ENCODE data around the gene TRMO.
"Not testable (repeated sequence)": the region's sequence is repeated elsewhere in the genome, so short reads cannot be mapped to it uniquely, and the experiment has no call there.

Gene TRMO

GRCh38 chr9:97921959-97922724 is at the start of gene TRMO:
Gene TRMO (minus strand): TSS chr9:97922500. CDS start chr9:97922493, 7 bp downstream.
- DNase-seq (ENCODE audit: low read depth in 3 of 3), result peak; percentile 96 to 98 (median 97)

- DNase-seq (ENCODE audit: low read depth in 3 of 3), result no peak
Observed at GRCh38 chr9:97970165-97970564, 47.9 kb upstream of the TRMO start.

DNA sequence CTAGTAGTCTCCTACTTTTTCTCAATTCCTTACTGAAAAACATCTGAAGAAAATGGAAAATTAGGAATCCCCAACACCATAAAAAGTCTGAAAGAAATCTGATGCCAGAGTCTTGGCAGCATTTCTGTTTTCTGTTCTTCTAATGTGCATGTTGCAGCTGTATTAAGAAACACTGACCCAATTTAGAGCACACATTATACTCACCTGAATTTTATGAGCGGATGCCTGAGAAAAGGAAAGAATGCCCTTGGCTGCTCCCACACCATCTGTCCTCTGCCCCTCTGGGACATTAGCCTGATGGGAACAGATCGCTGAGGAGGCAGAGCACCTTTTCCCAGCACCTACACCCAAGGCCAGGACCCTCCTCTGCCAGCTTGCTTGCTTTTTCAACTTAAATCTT is 46.7 kb upstream of the TRMO start:
- DNase-seq (ENCODE audit: low read depth in 3 of 3), result no peak

DNA sequence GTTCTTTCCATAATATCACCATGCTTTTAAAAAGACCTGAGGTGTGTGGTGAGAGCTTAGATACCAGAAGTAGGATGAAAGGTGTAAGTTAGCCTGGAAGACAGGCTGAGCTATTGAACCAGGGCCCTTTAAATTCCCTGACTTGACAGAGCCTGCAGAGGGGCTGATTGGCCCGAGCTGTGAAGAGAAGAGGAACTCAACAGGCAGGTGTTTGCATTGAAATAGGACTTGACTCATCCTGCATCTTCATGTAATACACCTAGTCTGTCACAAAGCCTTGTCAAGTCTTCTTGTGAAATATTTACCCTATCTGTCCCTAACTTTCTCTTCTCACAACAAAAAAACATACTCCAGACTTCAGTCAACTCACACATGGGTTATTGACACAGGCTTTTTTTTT is 44.2 kb upstream of the TRMO start:
- no peak for DNase-seq (ENCODE audit: low read depth in 3 of 3)

DNA sequence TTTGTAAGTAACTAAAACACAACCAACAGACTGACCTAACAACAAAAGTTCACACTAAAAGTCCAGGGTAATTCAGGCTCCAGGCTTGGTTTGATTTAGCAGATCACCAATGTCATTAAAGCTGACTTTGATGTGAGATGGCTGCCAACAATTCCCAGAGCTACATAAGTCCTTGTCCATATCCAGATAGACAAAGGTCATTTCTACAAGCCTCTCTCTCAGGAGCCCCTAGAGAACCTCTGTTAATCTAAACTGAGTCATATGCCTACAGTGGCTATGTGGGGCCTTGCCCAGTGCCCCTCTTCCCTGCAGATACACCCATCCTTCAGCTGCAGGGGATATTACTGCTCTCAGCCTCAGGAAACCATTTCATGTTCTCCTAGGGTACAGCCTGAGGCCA is 42.6 kb upstream of the TRMO start:
- DNase-seq (ENCODE audit: low read depth in 3 of 3), result no peak

- DNase-seq (ENCODE audit: low read depth in 3 of 3), result no peak
Observed at GRCh38 chr9:97963232-97963631, 40.9 kb upstream of the TRMO start.

DNA sequence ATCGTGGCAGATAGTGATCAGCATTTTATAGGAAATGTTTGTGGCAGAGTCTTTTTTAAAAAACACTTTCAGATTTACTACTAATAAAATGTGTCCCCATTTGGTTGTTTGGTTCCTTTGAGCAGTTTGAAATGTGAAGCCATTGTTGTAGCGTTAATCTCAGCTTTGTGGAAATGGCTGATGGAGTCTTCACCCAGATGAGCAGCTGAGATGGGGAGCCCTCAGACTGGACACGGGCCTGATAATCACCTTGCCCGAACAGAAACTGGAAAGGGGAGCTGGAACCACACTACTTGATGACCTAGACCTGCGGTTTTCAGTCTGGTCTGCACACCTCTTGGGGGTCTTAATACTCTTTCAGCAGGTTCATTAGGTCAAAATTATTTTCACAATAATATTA is 40.3 kb upstream of the TRMO start:
- DNase-seq (ENCODE audit: low read depth in 3 of 3), result no peak

DNA sequence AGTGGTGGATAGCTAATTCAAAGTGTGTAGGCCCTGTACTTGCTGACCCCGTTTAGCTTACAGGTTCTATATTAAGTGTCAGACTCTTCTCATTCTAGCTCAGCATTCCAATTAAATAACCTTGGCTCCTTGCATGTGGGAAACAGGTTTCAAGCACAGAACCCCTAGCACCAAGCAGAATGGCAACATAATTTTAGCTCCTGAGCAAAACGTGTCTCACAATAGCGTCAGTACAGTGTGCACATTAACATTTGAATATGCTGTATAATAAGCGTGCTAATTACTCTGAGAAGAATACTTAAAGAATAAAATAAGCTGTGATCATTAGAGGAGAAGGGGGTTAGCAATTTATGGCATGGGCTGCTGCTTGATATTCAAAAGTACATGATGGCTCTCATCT is 39.8 kb upstream of the TRMO start:
- no peak for DNase-seq (ENCODE audit: low read depth in 3 of 3)

- no peak for DNase-seq (ENCODE audit: low read depth in 3 of 3)
Observed at GRCh38 chr9:97961361-97961760, 39.1 kb upstream of the TRMO start.

- DNase-seq (ENCODE audit: low read depth in 3 of 3), result not testable (repeated sequence)
Observed at GRCh38 chr9:97960678-97961328, 38.5 kb upstream of the TRMO start.

DNA sequence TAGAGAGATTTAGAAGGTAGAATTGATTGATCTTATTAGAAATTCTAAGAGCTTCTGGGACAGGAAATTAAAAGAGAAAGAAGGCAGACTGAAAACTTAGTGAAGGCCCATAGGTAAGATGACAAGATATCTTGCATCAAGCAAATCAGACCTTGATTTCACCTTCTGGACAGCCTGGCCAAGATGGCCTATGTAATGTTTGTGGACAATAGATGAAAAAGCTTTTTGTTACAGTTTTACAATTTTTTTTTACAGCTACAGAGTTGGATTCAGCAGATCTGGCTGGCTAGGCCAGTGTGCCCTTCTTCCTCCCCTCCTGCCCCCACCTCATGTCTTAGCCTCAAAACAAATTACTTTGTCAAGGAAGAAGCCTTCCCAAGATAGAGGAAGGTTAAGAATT is 37.3 kb upstream of the TRMO start:
- no peak for DNase-seq (ENCODE audit: low read depth in 3 of 3)

DNA sequence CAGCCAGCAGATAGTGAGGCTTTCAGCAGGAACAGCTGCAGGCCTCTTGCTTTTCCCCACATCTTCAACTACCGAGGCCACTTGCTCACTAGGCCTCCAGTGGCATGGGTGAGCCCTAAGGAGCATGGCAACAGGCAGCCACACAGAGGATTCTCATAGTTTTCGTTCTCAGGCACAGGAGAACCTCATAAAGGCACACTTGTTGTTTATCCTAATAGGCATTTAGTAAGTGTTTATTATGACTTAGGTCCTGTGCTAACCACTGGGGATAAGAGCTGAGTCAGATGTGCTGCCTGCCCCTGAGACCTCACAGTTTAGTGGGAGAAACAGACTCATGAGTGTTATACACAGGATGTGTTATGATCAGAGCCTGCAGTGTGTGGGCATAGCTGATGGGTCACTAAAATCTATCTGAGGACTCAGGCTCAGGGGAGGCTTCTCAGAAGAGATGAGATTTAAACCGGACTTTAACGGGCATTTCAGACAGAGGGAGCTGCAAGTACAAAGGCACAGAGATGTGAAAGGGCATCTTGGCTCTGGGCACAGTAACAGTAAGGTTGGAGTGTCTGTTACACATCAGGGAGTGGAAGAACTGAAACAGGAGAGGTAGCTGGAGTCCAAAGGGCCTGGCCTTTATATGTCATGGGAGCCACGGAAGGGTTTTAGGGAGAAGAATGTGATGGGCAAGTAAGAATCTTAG is 36.7 kb upstream of the TRMO start:
- no peak for DNase-seq (ENCODE audit: low read depth in 3 of 3)

- DNase-seq (ENCODE audit: low read depth in 3 of 3), result no peak
Observed at GRCh38 chr9:97956331-97956730, 34.0 kb upstream of the TRMO start.

DNA sequence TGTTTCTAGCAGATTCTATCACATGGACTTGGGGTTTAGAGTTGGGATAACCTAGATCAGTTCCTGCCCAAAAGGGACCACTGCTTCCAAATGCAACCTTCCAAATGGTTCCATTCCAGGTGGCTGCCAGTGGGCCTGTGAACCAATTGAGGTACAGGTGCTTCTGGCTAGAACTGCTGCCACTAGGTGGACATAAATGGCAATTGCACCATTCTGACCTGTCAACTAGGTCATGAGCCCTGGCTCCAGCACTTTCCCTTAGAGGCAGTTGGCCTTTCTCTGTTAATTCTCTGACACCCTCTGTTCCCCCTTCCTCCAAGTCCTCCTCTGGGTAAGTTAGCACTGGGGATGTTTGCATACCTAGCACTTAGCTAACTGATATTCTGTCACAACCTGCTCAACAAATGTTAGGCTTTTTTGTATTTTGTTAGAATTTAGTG is 32.3 kb upstream of the TRMO start:
- peak in 2 of 3 experiments; percentile 18 to 41 for DNase-seq (ENCODE audit: low read depth in 3 of 3)

- not testable (repeated sequence) for DNase-seq (ENCODE audit: low read depth in 3 of 3)
Observed at GRCh38 chr9:97950873-97951272, 28.6 kb upstream of the TRMO start.

GRCh38 chr9:97947094-97947493 is 24.8 kb upstream of the TRMO start:
- not testable (repeated sequence) for DNase-seq (ENCODE audit: low read depth in 3 of 3)

DNA sequence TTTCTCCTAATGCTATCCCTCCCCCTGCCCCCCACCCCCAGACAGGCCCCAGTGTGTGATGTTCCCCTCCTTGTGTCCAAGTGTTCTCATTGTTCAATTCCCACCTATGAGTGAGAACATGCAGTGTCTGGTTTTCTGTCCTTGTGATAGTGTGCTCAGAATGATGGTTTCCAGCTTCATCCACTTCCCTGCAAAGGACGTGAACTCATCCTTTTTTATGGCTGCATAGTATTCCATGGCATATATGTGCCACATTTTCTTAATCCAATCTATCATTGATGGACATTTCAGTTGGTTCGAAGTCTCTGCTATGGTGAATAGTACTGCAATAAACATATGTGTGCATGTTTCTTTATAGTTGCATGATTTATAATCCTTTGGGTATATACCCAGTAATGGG is 23.2 kb upstream of the TRMO start:
- DNase-seq (ENCODE audit: low read depth in 3 of 3), result not testable (repeated sequence)

- no peak for DNase-seq (ENCODE audit: low read depth in 3 of 3)
Observed at GRCh38 chr9:97944612-97945011, 22.3 kb upstream of the TRMO start.

GRCh38 chr9:97943308-97943855 is 21.1 kb upstream of the TRMO start:
- DNase-seq (ENCODE audit: low read depth in 3 of 3), result no peak

- DNase-seq (ENCODE audit: low read depth in 3 of 3), result no peak
Observed at GRCh38 chr9:97941323-97941722, 19.0 kb upstream of the TRMO start.

DNA sequence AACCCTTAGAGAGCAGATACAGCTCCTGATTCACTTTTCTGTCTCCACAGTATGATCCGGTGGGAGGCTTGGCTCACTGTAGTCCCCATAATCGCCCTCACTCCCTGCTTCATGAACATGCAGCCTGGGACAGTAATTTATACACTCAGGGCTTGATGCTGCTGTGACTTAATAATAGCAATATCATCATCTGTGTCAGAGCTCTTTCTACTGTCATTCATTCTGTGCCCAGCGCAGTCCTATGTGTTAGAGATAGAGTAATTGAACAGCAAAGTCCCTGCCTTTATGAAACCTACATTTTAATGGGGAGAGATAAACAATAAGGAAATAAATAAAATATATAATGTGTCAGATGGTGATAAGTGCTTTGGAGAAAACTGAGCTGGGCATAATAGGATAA is 18.4 kb upstream of the TRMO start:
- no peak for DNase-seq (ENCODE audit: low read depth in 3 of 3)

GRCh38 chr9:97940233-97940632 is 17.9 kb upstream of the TRMO start:
- DNase-seq (ENCODE audit: low read depth in 3 of 3), result no peak
